H1 (cell line): Measurements from ENCODE around the gene WDR33. TPM values are rescaled to one million over a fixed set of nuclear protein-coding genes. Genes with fewer than 3 reads are reported as not detected.

Experiments used
- CTCF ChIA-PET: fragments of 300-600 bp; sonication (Branson Sonifier 250); formaldehyde crosslinking; loops from one replicate; lab custom pipeline; 2021; ENCODE audit not compliant: partially characterized antibody; lab: Charles Lee
- POLR2A ChIA-PET: fragments of 300-600 bp; sonication (Branson Sonifier 250); formaldehyde crosslinking; loops from one replicate; lab custom pipeline; 2021; ENCODE audit warnings: inconsistent platforms; ENCODE audit not compliant: partially characterized antibody; lab: Charles Lee
- DNase-seq, 2 experiments: peaks; one replicate each; pipeline versions ENCODE4 v3.0.0 to v3.0.0-alpha.2; 2010 to 2022; ENCODE audit warnings: low spot score in 2 of 2, low read depth in 1 of 2, mixed read lengths in 1 of 2
- FAIRE-seq: peaks from 2 replicates; lab custom pipeline; 2011; peaks lifted over from hg19 to GRCh38; lab: Jason Lieb, UNC
- H2AFZ ChIP-seq: 2 replicates; pipeline ENCODE4 v1.8.1; 2012; ENCODE audit warnings: low read length, inconsistent platforms
- H2AK5ac ChIP-seq: 2 replicates; pipeline ENCODE4 v1.6.1; 2013; ENCODE audit warnings: low read depth, low read length
- H2BK120ac ChIP-seq: replicated peaks from 2 replicates; pipeline ENCODE3; 2013; ENCODE audit warnings: low read depth, low read length, inconsistent platforms
- H2BK12ac ChIP-seq: 2 replicates; pipeline ENCODE4 v1.6.1; 2013; ENCODE audit warnings: low read depth, low read length
- H2BK15ac ChIP-seq: 2 replicates; pipeline ENCODE4 v1.6.1; 2013; ENCODE audit warnings: low read length
- H2BK20ac ChIP-seq: 2 replicates; pipeline ENCODE4 v1.6.1; 2013; ENCODE audit warnings: low read length
- H2BK5ac ChIP-seq: 2 replicates; pipeline ENCODE4 v1.6.1; 2013; ENCODE audit warnings: low read depth, low read length
- H3K14ac ChIP-seq: 2 replicates; pipeline ENCODE4 v1.6.1; 2013; ENCODE audit warnings: inconsistent platforms; ENCODE audit not compliant: insufficient read length
- H3K18ac ChIP-seq: 2 replicates; pipeline ENCODE4 v1.6.1; 2013; ENCODE audit warnings: low read length; ENCODE audit errors: extremely low read depth
- H3K23ac ChIP-seq: 2 replicates; pipeline ENCODE4 v1.6.1; 2013; ENCODE audit warnings: inconsistent platforms; ENCODE audit not compliant: insufficient read length
- H3K23me2 ChIP-seq: 2 replicates; pipeline ENCODE4 v1.6.1; 2013; ENCODE audit warnings: low read depth, low read length
- H3K27ac ChIP-seq: 2 replicates; pipeline ENCODE4 v1.6.1; 2011; ENCODE audit warnings: low read depth, low read length, inconsistent platforms
- H3K27me3 ChIP-seq, 4 experiments: replicated peaks in 1 of 4; 1 replicate in 1 of 4; 2 replicates in 3 of 4; pipeline versions ENCODE4 v1.6.1 to v1.8.1; 2011 to 2013; ENCODE audit warnings: low read length in 3 of 4, mild to moderate bottlenecking in 3 of 4, inconsistent platforms in 2 of 4, mixed read lengths in 2 of 4, moderate library complexity in 1 of 4; ENCODE audit not compliant: control insufficient read depth in 3 of 4, insufficient read depth in 3 of 4; ENCODE audit errors: extremely low read depth in 1 of 4
- H3K36me3 ChIP-seq, 4 experiments: 2 replicates each; pipeline versions ENCODE4 v1.6.1 to v1.8.1; 2011 to 2013; ENCODE audit warnings: mild to moderate bottlenecking in 4 of 4, low read length in 3 of 4, moderate library complexity in 2 of 4, control low read depth in 1 of 4, inconsistent platforms in 1 of 4; ENCODE audit not compliant: insufficient read depth in 4 of 4, control insufficient read depth in 2 of 4
- H3K4ac ChIP-seq: replicated peaks from 2 replicates; pipeline ENCODE3; 2013; ENCODE audit warnings: low read length, low read depth, mixed read lengths, inconsistent platforms; ENCODE audit not compliant: insufficient read length
- H3K4me1 ChIP-seq, 4 experiments: replicated peaks in 1 of 4; 1 replicate in 1 of 4; 2 replicates in 3 of 4; pipeline versions ENCODE4 v1.6.1 to v1.8.1; 2011 to 2013; ENCODE audit warnings: low read length in 3 of 4, inconsistent platforms in 2 of 4, mixed read lengths in 1 of 4; ENCODE audit not compliant: insufficient read depth in 4 of 4, control insufficient read depth in 3 of 4
- H3K4me2 ChIP-seq, 2 experiments: 2 replicates each; pipeline versions ENCODE4 v1.6.1 to v1.8.1; 2011 to 2013; ENCODE audit warnings: low read depth in 2 of 2, low read length in 2 of 2, control low read depth in 1 of 2, inconsistent platforms in 1 of 2, mild to moderate bottlenecking in 1 of 2; ENCODE audit not compliant: insufficient read depth in 1 of 2
- H3K4me3 ChIP-seq, 4 experiments: fragments of 200-600, 300-600 bp in 1 of 4; sonication (generic), shearing (Covaris generic), sonication (Bioruptor Twin) in 1 of 4; 2 replicates each; pipeline versions ENCODE4 v1.5.1 to v1.8.1; 2011 to 2016; ENCODE audit warnings: low read length in 4 of 4, low read depth in 3 of 4, control low read depth in 2 of 4, inconsistent platforms in 2 of 4, mild to moderate bottlenecking in 2 of 4, mixed read lengths in 1 of 4, moderate library complexity in 1 of 4; ENCODE audit not compliant: insufficient read depth in 2 of 4; ENCODE audit errors: extremely low read depth in 1 of 4
- H3K56ac ChIP-seq: replicated peaks from 2 replicates; pipeline ENCODE3; 2013; ENCODE audit warnings: low read depth, mild to moderate bottlenecking, mixed read lengths, low read length, inconsistent platforms; ENCODE audit not compliant: insufficient read length
- H3K79me1 ChIP-seq: 2 replicates; pipeline ENCODE4 v1.6.1; 2013; ENCODE audit warnings: low read depth, low read length, control low read depth
- H3K79me2 ChIP-seq, 2 experiments: 2 replicates each; pipeline versions ENCODE4 v1.6.1 to v1.8.1; 2012 to 2013; ENCODE audit warnings: low read length in 2 of 2, mild to moderate bottlenecking in 2 of 2, inconsistent platforms in 1 of 2; ENCODE audit not compliant: insufficient read depth in 2 of 2, control insufficient read depth in 1 of 2
- H3K9ac ChIP-seq, 4 experiments: replicated peaks in 1 of 4; 1 replicate in 1 of 4; 2 replicates in 3 of 4; pipeline versions ENCODE4 v1.6.1 to v1.8.1; 2011 to 2013; ENCODE audit warnings: low read depth in 3 of 4, low read length in 3 of 4, control low read depth in 2 of 4, mild to moderate bottlenecking in 2 of 4, moderate library complexity in 2 of 4, inconsistent platforms in 1 of 4; ENCODE audit errors: extremely low read depth in 1 of 4
- H3K9me3 ChIP-seq, 2 experiments: 2 replicates each; pipeline versions ENCODE4 v1.6.1 to v1.8.1; 2012 to 2013; ENCODE audit warnings: mild to moderate bottlenecking in 2 of 2, moderate library complexity in 2 of 2, control low read depth in 1 of 2, inconsistent platforms in 1 of 2, low read depth in 1 of 2, low read length in 1 of 2, mixed read lengths in 1 of 2; ENCODE audit not compliant: insufficient read depth in 2 of 2
- H4K20me1 ChIP-seq, 2 experiments: replicated peaks in 1 of 2; 2 replicates each; pipeline versions ENCODE3 to v1.8.1; 2011 to 2013; ENCODE audit warnings: inconsistent platforms in 2 of 2, low read length in 2 of 2, mild to moderate bottlenecking in 1 of 2; ENCODE audit not compliant: insufficient read depth in 2 of 2, control insufficient read depth in 1 of 2
- H4K5ac ChIP-seq: 2 replicates; pipeline ENCODE4 v1.6.1; 2013; ENCODE audit warnings: low read length, low read depth, mixed read lengths, inconsistent platforms; ENCODE audit not compliant: insufficient read length
- H4K8ac ChIP-seq: 2 replicates; pipeline ENCODE4 v1.8.0; 2013; ENCODE audit warnings: mild to moderate bottlenecking, moderate library complexity, low read length, inconsistent platforms; ENCODE audit not compliant: insufficient read depth; ENCODE audit errors: extremely low read depth
- H4K91ac ChIP-seq: replicated peaks from 2 replicates; pipeline ENCODE3; 2013; ENCODE audit warnings: low read length, mixed read lengths, inconsistent platforms; ENCODE audit not compliant: insufficient read length
- GTF2F1 ChIP-seq: IDR thresholded peaks from 2 replicates; pipeline ENCODE4 v1.6.1; 2012; ENCODE audit warnings: low read depth, low read length, improper control_type of control experiment, borderline replicate concordance
- ZNF274 ChIP-seq: IDR thresholded peaks from 2 replicates; pipeline ENCODE4 v1.7.0; 2012; ENCODE audit warnings: low read length, borderline replicate concordance; ENCODE audit errors: extremely low read depth
- WGBS, 2 experiments: shearing (Covaris generic) in 1 of 2; methylation state at CpG; one replicate each; pipeline versions ENCODE4 v1.1.6 to v1.1.7; 2013 to 2015; ENCODE audit warnings: low lambda C conversion rate in 2 of 2, mixed read lengths in 2 of 2, inconsistent platforms in 1 of 2, low coverage in 1 of 2, missing lambda C conversion rate in 1 of 2; ENCODE audit not compliant: insufficient replicate concordance in 2 of 2, insufficient coverage in 1 of 2, insufficient read length in 1 of 2; ENCODE audit errors: extremely low coverage in 1 of 2, missing lambda C conversion rate in 1 of 2; 5-methylcytosine and 5-hydroxymethylcytosine counted together
- polyA plus RNA-seq, 7 experiments: library from polyadenylated mRNA; depleted of rRNA in 3 of 7; stranded (reverse) in 5 of 7; unstranded in 2 of 7; fragments of >200 nt in 5 of 7; fragments of 200-250 nt in 2 of 7; gene quantifications; 1 replicate in 5 of 7; 2 replicates in 1 of 7; 4 replicates in 1 of 7; pipeline versions ENCODE4 v1.2.1 to v1.2.3, GENCODE V29; 2011 to 2013; ENCODE audit warnings: missing spikeins in 2 of 7, mixed read lengths in 2 of 7
- total RNA-seq: library from RNA; stranded (reverse); fragmentation: NEBNext Ultra II Directional; extraction: Animal tissue kit (Norgen Biotek cat#: 25700); gene quantifications from 2 replicates; pipeline ENCODE4 v1.2.1, GENCODE V29; 2021

WDR33 gene
- total and polyA plus RNA-seq, 2 of the 8 experiments (the other 6 are each of a cell fraction or from before 2014, with no cell fraction given) = 18.1 to 82.7 TPM

GRCh38 chr2:127807678-127808353, 3.2 kb downstream of the WDR33 start:
- peaks cover 28 to 78% of the 10 kb centered on the region in 2 experiments for H3K79me2 ChIP-seq
- FAIRE-seq = no peak

More at GRCh38 chr2:127807678-127808353, 3.2 kb downstream of the WDR33 start:
- ChIA-PET CTCF (interaction anchor here (0.7 to 1.0 kb wide), 2 partner anchors 10 to 18 kb away, joined by 3 read pairs; no protein-coding TSS in a partner anchor), POLR2A (interaction anchor here (0.6 to 1.6 kb wide), 4 partner anchors 10 to 188 kb away, joined by 3 to 11 read pairs (median 3); no protein-coding TSS in a partner anchor)
- H4K5ac ChIP-seq = no peak overlapping the region
- no peak overlapping the region for H3K56ac ChIP-seq
- H3K23ac ChIP-seq = no peak overlapping the region
- no peak overlapping the region for H2BK12ac ChIP-seq
- no peak for DNase-seq
- H3K4ac ChIP-seq = no peak overlapping the region
- no peaks in the 10 kb centered on the region for H3K27me3 ChIP-seq
- no peak overlapping the region for H3K9ac ChIP-seq
- H3K27ac ChIP-seq = no peak overlapping the region
- no peaks in the 10 kb centered on the region for H3K9me3 ChIP-seq
- no peak for TF ChIP-seq ZNF274
- no peak for TF ChIP-seq GTF2F1
- H2BK20ac ChIP-seq = no peak overlapping the region
- no peak overlapping the region for H2BK5ac ChIP-seq
- H3K18ac ChIP-seq = no peak overlapping the region; the same call in 1 of the 2 replicates
- no peak overlapping the region for H4K8ac ChIP-seq
- H2BK15ac ChIP-seq = no peak overlapping the region
- no peak overlapping the region for H2AFZ ChIP-seq
- no peak overlapping the region for H2BK120ac ChIP-seq
- 84% methylated on average over 3 of the region's 3 CpGs; no CpG with 5 or more reads in 1 of the 2 experiments for WGBS, 2 experiments
- peaks cover 0 to 9% (median 6%) of the 10 kb centered on the region in 4 experiments; a peak in 4 of 7 replicates for H3K4me1 ChIP-seq
- H4K91ac ChIP-seq = no peak overlapping the region
- no peak overlapping the region for H3K14ac ChIP-seq
- peaks cover 3% of the 10 kb centered on the region for H3K23me2 ChIP-seq
- H3K79me1 ChIP-seq = no peaks in the 10 kb centered on the region
- no peaks in the 10 kb centered on the region for H3K36me3 ChIP-seq
- H2AK5ac ChIP-seq = no peak overlapping the region
- no peak overlapping the region for H3K4me2 ChIP-seq
- no peak overlapping the region for H3K4me3 ChIP-seq
- peaks cover 5 to 13% of the 10 kb centered on the region in 2 experiments for H4K20me1 ChIP-seq
